SK-N-MC (cell line): Measurements from ENCODE around the gene HRH4.

ENCODE experiments used
- EZH2 ChIP-seq: fragments of 200-600 bp; sonication (generic); IDR thresholded peaks from one replicate; pipeline ENCODE4 v1.6.1; 2017; ENCODE audit warnings: antibody characterized with exemption
- FOXP2 ChIP-seq: optimal IDR thresholded peaks from 2 replicates; pipeline ENCODE3; 2011; ENCODE audit warnings: mild to moderate bottlenecking, moderate library complexity; ENCODE audit not compliant: insufficient read depth; ENCODE audit errors: extremely low read length, control extremely low read depth
- POLR2AphosphoS5 ChIP-seq: IDR thresholded peaks from 2 replicates; pipeline ENCODE4 v1.6.1; 2012; ENCODE audit warnings: mild to moderate bottlenecking, low read depth, low read length, borderline replicate concordance

- TF ChIP-seq POLR2AphosphoS5 = no peak
- TF ChIP-seq EZH2 = no peak
- TF ChIP-seq FOXP2 = no peak
Observed at GRCh38 chr18:24432618-24433017, 27.8 kb upstream of the HRH4 start.
